ENCODE measurements around the gene DUSP18.

Gene DUSP18

DNA sequence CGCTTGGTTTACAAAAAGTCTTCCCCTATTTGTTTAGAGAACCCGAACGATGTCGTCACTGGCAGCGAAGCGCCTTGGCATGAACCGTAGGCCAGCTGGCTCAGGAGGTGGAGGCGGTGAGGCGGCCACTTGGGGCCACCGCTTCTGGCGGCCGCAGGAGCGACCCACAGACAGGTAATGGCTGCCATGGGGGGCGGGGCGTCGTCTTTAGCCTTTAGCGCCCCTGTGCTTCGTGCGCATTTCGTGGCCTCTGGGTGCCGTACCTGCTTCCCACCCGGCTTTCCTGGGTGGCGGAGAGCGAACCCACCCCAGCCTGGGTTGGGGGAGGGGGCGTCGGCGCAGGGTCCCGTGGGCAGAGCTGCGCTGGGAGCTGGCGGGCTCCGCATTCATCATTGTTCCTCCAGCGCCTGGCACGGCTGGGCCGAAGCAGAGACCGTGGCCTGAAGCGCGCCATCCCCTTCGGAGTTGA is 26.5 kb upstream of the DUSP18 start:
- Histone ChIP-seq H3K9ac (ENCODE audit: low read length) (peak overlapping the region; percentile 60), H3K79me2 (ENCODE audit: low read length) (no peaks in the 10 kb centered on the region), H3K27me3 (ENCODE audit: low read depth, low read length) (peaks cover 28% of the 10 kb centered on the region; the same call in 1 of the 2 replicates), H3K27ac (ENCODE audit: low read length) (no peak overlapping the region), H3K4me1 (ENCODE audit: low read length) (no peaks in the 10 kb centered on the region), H4K20me1 (ENCODE audit: insufficient read depth, low read length) (no peaks in the 10 kb centered on the region), H2AFZ (ENCODE audit: low read depth, low read length) (peak overlapping the region; percentile 86), H3K4me3 (ENCODE audit: low read length) (peak overlapping the region; percentile 79), H3K9me3 (ENCODE audit: insufficient read depth, low read length) (no peaks in the 10 kb centered on the region), H3K36me3 (replicated peaks; ENCODE audit: low read depth, low read length) (no peaks in the 10 kb centered on the region), H3K4me2 (ENCODE audit: low read length) (peak overlapping the region; percentile 71)
- no peak for TF ChIP-seq EZH2phosphoT487 (IDR thresholded peaks at IDR 0.05; ENCODE audit: low read depth)
- TF ChIP-seq, protein P1, sequence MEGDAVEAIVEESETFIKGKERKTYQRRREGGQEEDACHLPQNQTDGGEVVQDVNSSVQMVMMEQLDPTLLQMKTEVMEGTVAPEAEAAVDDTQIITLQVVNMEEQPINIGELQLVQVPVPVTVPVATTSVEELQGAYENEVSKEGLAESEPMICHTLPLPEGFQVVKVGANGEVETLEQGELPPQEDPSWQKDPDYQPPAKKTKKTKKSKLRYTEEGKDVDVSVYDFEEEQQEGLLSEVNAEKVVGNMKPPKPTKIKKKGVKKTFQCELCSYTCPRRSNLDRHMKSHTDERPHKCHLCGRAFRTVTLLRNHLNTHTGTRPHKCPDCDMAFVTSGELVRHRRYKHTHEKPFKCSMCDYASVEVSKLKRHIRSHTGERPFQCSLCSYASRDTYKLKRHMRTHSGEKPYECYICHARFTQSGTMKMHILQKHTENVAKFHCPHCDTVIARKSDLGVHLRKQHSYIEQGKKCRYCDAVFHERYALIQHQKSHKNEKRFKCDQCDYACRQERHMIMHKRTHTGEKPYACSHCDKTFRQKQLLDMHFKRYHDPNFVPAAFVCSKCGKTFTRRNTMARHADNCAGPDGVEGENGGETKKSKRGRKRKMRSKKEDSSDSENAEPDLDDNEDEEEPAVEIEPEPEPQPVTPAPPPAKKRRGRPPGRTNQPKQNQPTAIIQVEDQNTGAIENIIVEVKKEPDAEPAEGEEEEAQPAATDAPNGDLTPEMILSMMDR (IDR thresholded peaks at IDR 0.05; ENCODE audit: low read depth, low read length): no peak

DNA sequence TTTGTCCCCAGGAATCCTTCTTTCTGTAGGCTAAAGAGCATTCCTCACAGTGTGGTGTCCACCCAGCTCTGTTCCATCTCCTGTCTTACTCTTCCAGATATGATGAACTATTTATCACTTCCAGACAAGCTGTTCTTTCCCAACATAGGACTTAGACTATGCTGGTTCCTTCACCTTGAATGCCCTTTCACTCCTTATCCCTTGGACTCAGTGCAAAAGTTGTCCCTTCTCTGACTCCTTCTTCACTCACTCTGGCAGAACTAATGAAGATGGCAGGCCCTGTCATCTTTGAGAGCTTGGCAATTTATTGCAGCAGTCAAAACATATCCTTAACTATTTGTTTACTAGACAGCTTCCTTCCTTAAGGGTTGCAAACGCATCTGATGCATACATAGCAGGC is 23.5 kb upstream of the DUSP18 start:
- H3K4me2 ChIP-seq (ENCODE audit: low read length): no peak overlapping the region
- peaks cover 13% of the 10 kb centered on the region; the same call in 1 of the 2 replicates for H3K27me3 ChIP-seq (ENCODE audit: low read depth, low read length)
- H3K36me3 ChIP-seq (replicated peaks; ENCODE audit: low read depth, low read length): no peaks in the 10 kb centered on the region
- no peaks in the 10 kb centered on the region for H3K4me1 ChIP-seq (ENCODE audit: low read length)
- H3K9me3 ChIP-seq (ENCODE audit: insufficient read depth, low read length): no peaks in the 10 kb centered on the region
- H3K79me2 ChIP-seq (ENCODE audit: low read length): no peaks in the 10 kb centered on the region
- no peak for TF ChIP-seq EZH2phosphoT487 (IDR thresholded peaks at IDR 0.05; ENCODE audit: low read depth)
- TF ChIP-seq, protein P1 (IDR thresholded peaks at IDR 0.05; ENCODE audit: low read depth, low read length): no peak
- no peaks in the 10 kb centered on the region for H4K20me1 ChIP-seq (ENCODE audit: insufficient read depth, low read length)
- no peak overlapping the region for H3K4me3 ChIP-seq (ENCODE audit: low read length)
- H3K9ac ChIP-seq (ENCODE audit: low read length): no peak overlapping the region
- H3K27ac ChIP-seq (ENCODE audit: low read length): no peak overlapping the region
- H2AFZ ChIP-seq (ENCODE audit: low read depth, low read length): no peak overlapping the region

DNA sequence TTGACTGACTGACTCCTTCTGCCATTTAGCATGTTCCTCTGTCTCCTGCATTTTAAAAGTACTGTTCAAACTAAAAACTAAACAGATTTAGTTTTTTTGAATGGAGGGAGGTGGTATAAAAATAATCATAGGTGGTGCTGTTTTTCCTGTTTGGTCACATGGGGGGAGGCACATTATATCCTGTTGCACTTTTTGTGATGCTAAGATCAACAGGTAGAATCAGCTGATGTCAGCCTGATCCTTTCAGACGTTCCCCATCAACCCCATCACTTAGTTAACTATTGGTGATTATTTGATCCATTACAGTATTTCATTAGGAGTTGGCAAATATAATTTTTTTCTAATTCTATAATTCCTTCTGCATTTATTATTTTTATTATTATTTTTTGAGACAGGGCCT is 21.9 kb upstream of the DUSP18 start:
- Histone ChIP-seq H3K79me2 (ENCODE audit: low read length) (no peaks in the 10 kb centered on the region), H3K36me3 (replicated peaks; ENCODE audit: low read depth, low read length) (no peaks in the 10 kb centered on the region), H2AFZ (ENCODE audit: low read depth, low read length) (no peak overlapping the region), H3K4me2 (ENCODE audit: low read length) (no peak overlapping the region), H3K27me3 (ENCODE audit: low read depth, low read length) (peaks cover 13% of the 10 kb centered on the region; the same call in 1 of the 2 replicates), H3K9me3 (ENCODE audit: insufficient read depth, low read length) (no peaks in the 10 kb centered on the region), H3K9ac (ENCODE audit: low read length) (no peak overlapping the region), H3K4me1 (ENCODE audit: low read length) (no peaks in the 10 kb centered on the region), H3K27ac (ENCODE audit: low read length) (no peak overlapping the region), H4K20me1 (ENCODE audit: insufficient read depth, low read length) (no peaks in the 10 kb centered on the region), H3K4me3 (ENCODE audit: low read length) (no peak overlapping the region)
- no peak for TF ChIP-seq EZH2phosphoT487 (IDR thresholded peaks at IDR 0.05; ENCODE audit: low read depth)
- TF ChIP-seq, protein P1 (IDR thresholded peaks at IDR 0.05; ENCODE audit: low read depth, low read length): no peak

DNA sequence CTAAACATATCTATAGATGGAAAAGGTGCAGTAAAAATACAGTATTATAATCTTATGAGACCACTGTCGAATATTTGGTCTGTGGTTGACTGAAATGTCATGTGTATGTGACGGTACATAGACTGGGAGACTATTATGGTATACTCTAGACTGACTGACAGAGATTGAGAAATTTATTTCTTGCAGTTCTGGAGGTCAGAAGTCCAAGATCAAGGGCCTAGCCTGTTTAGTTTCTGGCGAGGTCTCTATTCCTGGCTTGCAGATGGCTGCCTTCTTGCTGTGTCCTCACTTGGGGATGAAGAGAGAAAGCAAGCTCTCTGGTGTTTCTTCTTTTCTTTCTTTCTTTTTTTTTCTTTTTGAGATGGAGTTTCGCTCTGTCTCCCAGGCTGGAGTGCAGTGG is 19.7 kb upstream of the DUSP18 start:
- TF ChIP-seq EZH2phosphoT487 (IDR thresholded peaks at IDR 0.05; ENCODE audit: low read depth): no peak
- TF ChIP-seq, protein P1 (IDR thresholded peaks at IDR 0.05; ENCODE audit: low read depth, low read length): no peak
- Histone ChIP-seq H3K9me3 (ENCODE audit: insufficient read depth, low read length) (no peaks in the 10 kb centered on the region), H2AFZ (ENCODE audit: low read depth, low read length) (no peak overlapping the region), H3K36me3 (replicated peaks; ENCODE audit: low read depth, low read length) (no peaks in the 10 kb centered on the region), H3K9ac (ENCODE audit: low read length) (no peak overlapping the region), H3K27ac (ENCODE audit: low read length) (no peak overlapping the region), H3K27me3 (ENCODE audit: low read depth, low read length) (peaks cover 9% of the 10 kb centered on the region; the same call in 1 of the 2 replicates), H4K20me1 (ENCODE audit: insufficient read depth, low read length) (no peaks in the 10 kb centered on the region), H3K4me3 (ENCODE audit: low read length) (no peak overlapping the region), H3K4me2 (ENCODE audit: low read length) (no peak overlapping the region), H3K79me2 (ENCODE audit: low read length) (no peaks in the 10 kb centered on the region), H3K4me1 (ENCODE audit: low read length) (no peaks in the 10 kb centered on the region)

Data from OCI-LY3 (cell line).